GM21825 (cell line): Measurements from ENCODE around the gene ANO2.

Experiments
- ATAC-seq: cut with Tn5 transposase; IDR thresholded peaks from one replicate; pipeline ENCODE4 v1.9.1; 2021; ENCODE audit warnings: mild to moderate bottlenecking, moderate library complexity; ENCODE audit not compliant: unreplicated experiment

The ANO2 gene

DNA sequence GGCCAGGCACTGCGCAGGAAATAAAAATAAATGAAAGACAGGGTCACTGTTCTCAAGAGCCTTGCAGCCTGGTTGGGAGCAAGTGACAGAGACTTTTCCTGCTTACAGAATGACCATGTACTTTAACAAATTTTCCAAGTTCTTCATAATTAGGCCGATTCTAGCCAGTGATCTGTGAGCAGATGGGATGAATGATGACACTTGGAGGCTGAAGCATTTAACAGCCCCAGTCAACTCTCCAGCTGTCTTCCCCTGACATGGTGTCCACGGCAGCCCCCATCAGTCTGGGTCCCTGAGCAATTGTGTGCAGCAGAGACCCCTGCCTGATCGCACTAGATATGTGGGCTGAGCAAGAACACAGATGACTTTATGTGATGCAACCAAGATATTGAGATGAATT is 314.3 kb downstream of the ANO2 start:
- ATAC-seq: no peak

DNA sequence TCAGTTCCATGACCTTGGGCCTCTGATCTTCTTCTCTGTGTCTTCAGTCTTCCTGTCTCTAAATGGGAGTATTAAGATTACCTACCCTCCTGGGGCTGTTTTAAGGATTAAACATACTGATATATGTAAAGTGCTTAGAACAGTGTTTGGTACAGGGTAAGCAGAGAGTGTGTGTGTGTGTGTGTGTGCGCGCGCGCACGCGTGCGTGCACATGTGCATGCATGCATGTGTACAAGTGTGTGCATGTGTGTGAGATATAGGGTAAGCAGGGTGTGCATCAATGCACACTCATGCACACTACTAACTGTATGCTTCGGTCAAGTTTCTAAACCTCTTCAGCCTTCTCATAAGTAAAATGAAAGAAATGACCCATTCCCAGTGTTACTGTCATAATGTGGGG is 316.6 kb downstream of the ANO2 start:
- ATAC-seq: no peak

DNA sequence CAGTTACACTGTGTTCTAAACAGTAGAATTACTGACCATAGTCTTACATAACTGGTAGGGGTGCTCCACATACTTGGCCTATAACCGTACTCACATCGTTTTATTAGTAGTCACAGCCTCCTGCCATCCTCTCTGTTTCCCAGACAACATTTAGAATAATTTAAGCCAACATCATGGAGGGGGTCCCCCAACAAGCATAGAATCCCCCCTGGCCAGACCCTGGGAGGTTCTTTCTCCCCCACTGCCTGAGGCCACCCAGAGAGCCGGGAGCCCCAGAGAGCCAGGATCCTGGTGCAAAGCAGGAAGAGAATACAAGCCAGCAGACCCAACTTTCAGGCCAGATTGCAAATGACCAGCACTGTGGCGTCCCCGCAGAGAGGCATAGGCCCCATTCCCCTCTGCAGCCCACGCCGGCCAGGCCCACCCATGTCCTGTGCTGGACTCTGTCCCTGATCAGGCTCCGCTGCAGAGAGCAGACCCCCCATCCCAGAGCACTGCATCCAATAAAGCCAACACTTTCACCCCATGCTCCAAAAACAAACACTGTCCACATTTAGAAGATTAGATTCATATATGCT is 317.9 kb downstream of the ANO2 start:
- ATAC-seq: no peak

DNA sequence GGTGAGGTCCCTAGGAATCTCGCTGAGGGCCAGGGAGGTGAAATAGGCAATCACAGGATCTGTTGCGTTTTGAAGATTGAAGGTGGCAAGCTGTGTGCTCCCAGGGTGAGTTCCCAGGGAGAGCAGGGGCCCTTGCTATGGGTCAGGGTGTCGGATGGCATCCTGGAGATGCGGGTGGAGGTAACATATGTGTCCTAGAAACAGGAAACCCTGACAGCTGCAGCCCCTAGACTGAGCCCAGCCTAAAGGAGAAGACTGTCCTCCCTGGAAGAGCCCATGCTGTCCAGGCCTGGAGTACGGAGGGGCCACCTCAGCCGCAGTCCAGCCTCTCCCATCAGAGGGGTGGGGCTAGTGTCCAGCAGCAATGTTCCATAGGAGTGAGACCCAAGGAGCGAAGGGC is 318.9 kb downstream of the ANO2 start:
- ATAC-seq: no peak

DNA sequence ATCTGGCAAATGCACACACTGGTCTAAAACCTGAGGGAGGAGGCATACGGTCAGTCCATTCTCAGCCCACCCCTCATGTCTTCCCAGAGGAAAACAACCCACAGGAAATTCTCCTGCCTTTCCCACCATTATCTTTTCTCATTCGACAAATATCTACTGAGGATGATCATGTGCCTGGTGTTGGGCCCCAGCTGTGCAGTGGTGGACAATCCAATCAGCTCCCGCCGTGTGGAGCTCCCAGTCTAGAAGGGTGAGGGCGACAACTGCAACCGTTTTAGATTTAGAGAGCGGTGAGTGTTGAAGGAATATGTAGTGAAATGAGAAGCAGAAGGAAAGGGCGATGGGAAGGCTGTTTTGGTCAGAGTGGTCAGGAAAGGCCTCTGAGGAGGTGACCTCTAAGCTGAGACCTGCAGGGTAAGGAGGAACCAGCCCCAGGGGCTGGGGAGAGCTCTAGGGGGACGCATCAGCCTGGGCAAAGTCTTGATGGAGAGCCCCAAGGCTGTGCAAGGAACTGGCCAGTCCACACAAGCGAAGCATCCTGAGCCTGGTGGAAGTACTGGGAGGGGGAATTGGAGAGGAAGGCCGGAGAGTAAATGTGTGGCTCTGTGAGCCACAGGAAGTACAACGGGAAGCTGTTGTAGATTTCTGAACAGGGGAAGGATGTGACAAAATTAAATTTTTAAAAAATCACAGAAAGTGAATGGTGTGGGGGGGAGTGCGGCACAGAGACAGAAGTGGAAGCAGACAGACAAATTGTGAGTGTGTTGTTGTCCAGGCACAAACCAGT is 320.4 kb downstream of the ANO2 start:
- ATAC-seq: no peak

DNA sequence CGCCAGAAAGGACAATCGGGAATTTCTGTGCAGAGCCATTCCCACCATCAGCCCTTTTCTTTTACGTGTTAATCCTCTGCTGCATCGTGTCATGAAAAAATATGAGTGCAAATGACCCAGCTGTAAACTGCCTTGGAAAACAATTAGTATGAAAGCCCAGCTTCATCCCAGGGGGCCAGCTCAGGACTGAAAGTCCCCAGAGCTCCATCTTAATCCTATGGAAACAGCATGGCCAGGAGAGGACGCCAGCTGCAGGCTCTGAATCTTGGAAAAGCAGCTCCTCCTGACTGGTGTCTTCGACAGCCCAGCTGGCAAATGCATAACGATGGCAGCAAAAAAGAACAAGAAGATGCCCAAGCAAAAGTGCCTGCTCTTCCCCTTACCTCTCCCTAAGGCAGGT is 321.6 kb downstream of the ANO2 start:
- no peak for ATAC-seq

DNA sequence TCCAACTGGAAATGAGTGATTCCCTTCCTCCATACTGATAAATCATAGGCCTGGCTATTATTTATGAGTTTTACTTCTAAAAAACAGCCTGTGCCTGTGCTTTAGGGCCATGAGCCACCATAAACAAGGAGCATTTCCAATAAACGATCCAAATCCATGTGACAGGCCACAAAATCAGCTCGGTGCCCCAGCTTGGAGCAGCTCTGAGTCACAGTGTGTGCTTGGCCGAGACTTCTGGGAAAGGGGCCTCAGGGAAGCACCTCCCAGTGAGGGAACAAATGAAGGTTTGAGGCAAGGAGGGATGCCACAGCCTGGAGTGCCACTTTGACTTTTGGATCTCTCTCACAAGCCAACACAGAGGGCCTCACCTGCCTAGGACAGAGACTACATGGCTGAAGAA is 322.8 kb downstream of the ANO2 start:
- ATAC-seq: no peak

DNA sequence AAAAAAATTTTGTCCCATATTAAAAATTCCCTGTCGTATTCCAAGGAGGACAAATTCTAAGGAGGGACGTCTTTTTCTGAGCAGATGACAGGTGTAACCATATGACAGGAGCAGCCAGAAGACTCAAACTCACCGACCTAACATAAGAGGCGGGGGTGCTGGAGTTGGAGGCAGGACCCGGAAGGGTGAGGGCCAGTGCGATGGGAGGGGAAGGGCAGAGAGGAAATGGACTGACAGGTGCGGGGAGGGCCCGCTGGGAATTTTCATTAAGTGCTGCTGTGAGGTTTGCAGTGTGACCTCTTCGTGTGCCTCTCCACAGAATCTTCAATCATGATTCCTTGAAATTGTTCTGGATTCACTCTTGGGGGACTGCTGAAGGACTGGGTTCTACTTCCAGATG is 323.7 kb downstream of the ANO2 start:
- no peak for ATAC-seq

DNA sequence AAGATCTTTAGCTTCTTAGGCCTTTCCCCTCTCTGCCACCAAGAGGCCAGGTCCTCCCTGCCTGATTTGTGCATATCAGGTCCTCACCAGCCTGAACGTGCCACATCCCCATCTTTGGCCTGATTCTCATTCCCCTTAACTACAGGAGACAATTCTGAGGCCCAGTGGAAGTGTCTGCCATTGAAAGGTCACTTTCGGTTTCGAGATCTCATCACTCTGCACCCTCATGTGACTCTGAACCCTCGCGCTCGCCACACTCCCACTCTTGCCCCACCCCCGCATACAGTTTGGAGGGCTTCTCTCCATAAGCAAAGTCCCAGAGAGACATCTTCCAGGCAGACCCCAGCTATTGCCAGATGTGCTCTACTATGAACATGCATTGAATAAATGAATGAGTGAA is 324.2 kb downstream of the ANO2 start:
- ATAC-seq: no peak

DNA sequence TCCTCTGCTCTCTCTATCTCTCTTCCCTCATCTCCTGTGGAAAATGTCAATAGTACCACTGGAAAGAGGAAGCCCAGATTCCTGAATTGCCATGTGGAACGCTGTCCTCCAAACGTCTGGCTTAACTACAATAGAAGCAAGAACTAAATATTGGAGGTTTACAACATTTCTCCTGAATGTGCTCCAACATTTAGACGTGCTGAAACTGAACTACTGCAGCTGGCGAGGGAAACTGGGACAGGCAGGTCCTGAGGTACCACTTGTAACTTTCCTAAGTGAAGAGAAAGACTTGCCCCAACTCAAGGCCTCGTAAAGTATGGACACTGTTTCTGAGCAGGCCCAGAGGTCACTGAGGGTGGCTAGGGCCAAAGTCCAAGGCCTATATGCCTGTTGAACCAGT is 325.4 kb downstream of the ANO2 start:
- ATAC-seq: no peak

DNA sequence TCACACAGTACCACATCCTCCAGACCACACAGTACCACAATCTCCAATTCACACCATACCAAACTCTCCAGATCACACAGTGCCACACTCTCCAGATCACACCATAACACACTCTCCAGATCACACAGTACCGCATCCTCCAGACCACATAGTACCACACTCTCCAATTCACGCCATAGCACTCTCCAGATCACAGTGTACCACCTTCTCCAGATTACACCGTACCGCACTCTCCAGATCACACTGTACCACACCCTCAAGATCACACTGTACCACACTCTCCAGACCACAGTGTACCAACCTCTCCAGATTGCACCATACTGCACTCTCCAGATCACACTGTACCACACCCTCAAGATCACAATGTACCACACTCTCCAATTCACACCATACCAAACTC is 328.2 kb downstream of the ANO2 start:
- ATAC-seq: no peak

DNA sequence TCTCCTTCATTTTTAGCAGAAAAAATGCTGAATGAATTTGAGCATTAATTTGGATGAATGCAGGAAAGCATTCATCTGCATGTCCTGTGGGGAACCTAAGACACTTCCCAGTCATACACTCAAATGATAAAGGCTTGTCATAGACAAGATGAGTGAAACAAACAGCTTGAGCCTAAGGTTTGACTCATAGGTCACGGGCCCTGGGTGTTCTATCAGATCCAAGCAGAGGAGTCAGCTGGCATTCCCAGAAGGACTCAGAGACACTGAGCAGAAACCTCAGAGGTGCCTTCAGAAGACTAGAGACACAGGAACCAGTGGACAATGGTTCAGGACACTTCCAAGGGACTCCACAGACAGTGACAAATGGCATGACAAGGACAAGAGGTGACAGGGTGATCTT is 329.3 kb downstream of the ANO2 start:
- ATAC-seq: no peak

DNA sequence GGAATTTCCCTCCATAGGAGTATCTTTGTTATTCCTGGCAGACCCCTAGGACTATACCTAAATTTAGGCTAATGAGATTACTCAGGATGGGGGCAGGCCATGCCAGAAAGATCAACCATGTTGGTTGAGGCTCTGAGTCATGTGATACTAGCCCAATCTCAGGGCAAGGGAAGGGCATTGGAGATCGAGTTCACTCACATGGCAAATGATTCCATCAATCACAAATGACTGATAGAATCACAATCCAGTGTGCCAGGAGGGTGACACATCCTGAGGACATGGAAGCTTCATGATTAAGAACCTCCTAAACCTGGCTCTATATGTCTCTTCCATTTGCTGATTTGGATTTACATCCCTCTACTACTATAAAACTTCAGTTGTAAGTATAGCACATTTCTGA is 330.8 kb downstream of the ANO2 start:
- no peak for ATAC-seq

DNA sequence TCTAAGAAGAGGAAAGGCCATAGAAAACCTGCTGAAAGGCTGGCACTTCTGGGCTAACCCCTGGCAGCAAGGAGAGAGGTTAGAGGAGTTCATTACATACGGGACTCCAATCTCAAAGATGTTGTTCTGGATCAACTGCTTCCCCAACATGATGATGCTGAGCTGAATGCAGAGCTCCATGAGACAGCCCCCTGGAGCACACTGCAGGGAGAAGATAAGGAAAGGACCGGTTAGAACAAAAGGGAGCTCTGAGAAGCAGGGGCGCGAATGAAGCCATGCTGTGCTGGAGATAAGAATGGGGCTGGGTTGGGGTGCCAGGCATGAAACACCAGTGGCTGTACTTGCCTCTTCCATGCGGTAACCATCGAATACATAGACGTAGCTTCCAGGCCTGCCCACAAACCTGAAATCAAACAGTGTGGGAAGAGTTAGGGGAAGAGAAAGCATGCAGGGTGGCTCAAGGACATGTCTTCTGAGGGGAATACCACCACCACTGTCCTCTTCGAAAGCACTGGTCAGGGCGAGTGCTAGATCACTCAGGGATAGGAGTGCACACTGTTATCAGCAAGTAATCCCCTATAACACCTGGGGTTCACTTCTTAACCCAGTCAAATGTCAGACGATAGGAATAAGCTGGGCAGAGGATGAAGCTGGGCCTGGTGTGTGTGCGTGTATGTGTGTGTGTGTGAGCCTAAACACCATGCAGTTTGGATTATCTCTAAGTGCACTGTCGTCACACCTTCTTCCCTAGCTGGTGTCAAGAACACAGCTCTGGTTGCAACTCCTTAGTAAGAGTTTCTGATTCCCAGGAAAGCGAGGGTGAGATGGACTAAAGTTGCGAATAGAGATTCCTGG is 332.3 kb downstream of the ANO2 start:
- ATAC-seq: no peak

DNA sequence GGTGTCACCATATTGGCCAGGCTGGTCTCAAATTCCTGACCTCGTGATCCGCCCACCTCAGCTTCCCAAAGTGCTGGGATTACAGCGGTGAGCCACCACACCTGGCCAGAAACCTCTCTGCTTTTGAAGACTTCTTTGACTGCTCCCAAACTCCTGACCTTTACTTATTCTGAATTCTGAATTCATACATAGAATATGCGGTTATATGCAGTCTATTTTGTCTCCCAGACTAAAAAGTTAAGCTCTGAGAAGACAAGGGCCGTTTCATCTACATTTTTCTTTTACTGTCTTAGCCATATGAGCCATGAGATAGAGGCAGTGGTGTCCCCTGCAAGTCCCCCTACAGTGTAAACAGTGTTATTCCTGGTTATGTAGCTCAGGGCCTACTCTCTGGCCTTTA is 333.9 kb downstream of the ANO2 start:
- no peak for ATAC-seq

DNA sequence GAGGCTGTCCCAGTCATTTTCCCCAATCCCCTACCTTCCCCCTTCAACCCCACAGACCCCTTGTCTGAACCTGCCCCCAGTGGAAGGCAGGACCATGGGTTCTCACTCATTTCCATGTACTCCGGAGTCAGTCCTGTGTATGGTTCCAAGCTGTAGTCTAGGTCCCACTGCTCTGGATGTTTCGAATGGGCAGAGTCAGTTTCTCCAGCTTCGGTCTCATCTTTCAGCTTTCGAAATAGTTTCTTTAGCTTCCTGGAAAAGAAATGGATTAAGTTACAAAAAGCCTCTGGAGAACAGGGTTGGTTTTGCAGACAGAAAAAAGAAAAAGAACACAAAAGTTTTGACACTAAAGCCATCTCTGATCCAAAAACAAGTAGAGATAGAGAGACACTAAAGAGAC is 345.7 kb downstream of the ANO2 start:
- no peak for ATAC-seq

DNA sequence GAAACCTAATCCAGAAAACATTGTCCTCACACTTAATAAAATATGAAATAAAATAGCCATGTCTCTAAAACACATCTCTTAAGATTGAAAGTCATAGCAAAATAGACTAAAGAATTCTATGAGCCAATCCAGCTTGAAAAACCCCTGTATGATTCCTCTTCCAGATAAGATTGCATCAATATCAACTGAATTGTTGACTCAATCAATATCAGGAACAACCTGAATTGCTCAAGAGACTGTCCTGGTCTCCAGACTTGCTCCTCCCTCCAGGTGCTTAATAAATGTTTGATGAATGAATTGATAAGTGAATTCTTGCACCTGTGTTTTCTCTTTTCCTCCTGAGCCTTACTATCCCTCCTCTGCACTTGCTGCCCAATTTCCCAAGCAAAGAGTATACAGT is 351.1 kb downstream of the ANO2 start:
- ATAC-seq: no peak

DNA sequence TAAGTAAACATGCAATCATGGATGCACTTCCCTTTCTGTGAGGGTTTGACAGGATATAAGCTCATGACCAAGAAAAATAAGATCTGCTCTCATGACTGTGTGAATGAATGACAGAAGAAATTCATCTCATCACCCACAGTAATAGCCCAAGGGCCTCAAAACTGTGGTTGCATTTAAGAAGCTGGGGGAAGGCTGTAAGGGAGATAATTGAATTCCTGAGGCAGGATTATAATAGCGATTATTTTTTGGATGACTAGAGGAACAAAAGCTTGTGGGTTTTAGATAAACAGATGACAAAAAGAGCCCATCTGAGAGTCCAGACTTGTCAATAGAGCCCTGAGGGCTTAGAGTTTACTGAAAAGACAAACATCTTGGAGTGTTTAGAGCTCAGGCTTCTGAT is 352.0 kb downstream of the ANO2 start:
- ATAC-seq: no peak

DNA sequence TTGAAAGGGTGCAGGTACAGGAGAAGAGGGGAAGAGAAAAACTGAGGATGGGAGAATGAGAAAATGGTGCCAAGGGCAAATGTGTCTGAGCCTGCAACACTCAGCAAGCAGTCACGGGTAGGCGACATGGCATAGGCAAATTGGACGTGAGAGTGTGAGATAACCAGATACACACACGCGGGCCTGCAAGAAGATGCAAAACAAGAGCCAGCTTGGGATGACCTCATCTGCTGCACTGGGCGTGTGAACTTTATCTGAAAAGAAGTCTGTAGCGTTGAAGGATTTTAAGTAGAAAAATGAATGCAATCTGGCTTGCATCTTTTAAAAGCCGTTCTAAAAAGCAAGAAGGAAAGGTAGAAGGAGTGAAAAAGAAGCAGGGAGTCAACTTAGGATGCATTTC is 352.7 kb downstream of the ANO2 start:
- no peak for ATAC-seq

DNA sequence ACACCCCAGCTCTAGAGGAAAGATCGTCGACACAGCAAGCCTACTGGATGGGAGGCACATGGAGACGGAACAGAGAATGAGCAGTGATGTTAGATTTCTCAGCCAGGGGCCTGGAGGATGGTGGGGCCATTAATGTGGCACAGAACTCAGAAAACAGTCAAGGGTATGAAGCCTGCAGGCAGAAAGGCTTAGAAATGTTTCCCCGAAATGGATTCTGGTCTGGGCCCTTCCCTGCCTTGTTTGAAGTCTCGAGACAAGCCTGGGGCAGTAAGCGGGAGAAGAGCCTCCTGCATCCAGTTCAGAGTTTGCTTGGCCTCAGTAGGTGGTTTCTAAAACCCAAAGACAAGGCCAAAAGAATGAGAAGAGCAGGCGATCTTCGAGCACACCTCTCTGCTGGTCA is 354.7 kb downstream of the ANO2 start:
- ATAC-seq: no peak

DNA sequence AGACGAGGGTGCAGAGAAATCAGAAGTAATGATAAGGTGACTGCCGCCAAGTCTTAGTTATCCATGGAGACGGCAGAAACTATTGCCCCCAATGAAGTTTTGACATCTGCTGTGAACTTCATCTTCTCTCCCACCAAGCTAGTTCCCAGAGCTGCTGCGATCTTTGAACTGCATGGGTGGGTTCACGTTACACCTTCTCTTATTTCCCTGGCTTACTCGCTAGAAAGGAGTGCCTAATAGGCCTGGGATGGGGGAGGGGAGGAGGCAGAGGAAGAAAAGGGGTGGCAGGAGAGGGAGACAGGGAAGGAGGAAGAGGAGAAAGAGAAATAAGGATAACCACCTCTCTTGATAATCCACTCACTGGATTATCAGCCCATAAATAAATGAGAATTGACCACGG is 356.0 kb downstream of the ANO2 start:
- no peak for ATAC-seq

DNA sequence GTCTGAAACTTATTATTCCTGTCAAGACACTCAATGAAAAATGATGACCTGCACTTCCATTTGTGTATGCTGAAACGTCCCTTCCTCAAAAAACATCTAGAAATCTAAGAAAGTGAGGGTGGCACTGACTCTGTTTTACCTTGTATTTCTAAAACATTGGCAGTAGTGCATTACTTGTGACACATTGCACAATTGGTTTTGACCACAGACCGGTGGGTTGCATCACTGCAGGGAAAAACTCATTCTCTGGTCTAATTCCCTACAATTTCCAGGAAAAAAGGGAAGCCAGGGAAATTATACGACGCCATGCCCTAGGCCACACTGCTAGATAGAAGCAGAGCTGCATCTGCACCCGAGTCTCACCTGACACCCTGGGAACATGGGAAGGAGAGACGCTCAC is 356.5 kb downstream of the ANO2 start:
- no peak for ATAC-seq
